Activated CD4-positive, CD25-positive, alpha-beta regulatory T cell treated with anti-CD3 and anti-CD28 coated beads, Interleukin-2, amount 50 U/mL, for 72 hours (primary cell): ENCODE data around the gene BRINP3.
"Not testable (repeated sequence)": the region's sequence is repeated elsewhere in the genome, so short reads cannot be mapped to it uniquely, and the experiment has no call there.

ENCODE experiments used
- DNase-seq: peaks from one replicate; pipeline ENCODE4 v3.0.0; 2021

BRINP3 gene

DNA sequence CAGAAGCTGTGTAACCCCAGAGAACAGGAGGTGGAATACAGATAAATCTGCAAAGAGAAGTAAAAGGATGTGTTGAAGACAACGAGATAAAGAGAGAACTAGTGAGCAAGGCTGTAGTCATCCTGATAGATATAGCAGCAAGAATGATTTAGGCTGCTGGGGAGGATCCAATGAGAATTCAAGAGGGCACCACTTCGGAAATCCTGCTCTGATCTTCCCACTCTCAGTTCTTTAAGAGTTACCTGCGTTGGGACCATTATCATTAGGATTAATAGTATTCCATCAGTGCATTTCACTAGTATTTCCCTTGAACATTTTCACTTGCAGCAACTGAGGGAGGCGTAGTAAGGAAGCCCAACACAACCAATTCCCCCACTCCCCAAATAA lies at the start of gene BRINP3:
Gene BRINP3, minus strand, starts transcription at position 103 of the 387 bp plus-strand sequence.
- no peak for DNase-seq

- DNase-seq = no peak
These were observed 33.9 kb upstream of the BRINP3 start for GRCh38 chr1:190511554-190511953.

GRCh38 chr1:190507357-190507756 lies 29.7 kb upstream of the BRINP3 start:
- no peak for DNase-seq

DNA sequence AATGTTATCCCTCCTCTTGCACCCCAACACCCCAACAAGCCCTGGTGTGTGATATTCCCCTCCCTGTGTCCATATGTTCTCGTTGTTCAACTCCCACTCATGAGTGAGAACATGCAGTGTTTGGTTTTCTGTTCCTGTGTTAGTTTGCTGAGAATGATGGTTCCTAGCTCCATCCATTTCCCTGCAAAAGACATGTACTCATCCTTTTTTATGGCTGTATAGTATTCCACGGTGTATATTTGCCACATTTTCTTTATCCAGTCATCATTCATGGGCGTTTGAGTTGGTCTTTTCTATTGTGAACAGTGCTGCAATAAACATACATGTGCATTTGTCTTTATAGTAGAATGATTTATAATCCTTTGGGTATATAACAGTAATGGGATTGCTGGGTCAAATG lies 26.9 kb upstream of the BRINP3 start:
- DNase-seq = not testable (repeated sequence)

- no peak for DNase-seq
These were observed 19.9 kb upstream of the BRINP3 start for GRCh38 chr1:190497565-190497964.

- DNase-seq = no peak
These were observed 16.8 kb upstream of the BRINP3 start for GRCh38 chr1:190494451-190494850.

GRCh38 chr1:190491404-190491803 lies 13.7 kb upstream of the BRINP3 start:
- DNase-seq = no peak

DNA sequence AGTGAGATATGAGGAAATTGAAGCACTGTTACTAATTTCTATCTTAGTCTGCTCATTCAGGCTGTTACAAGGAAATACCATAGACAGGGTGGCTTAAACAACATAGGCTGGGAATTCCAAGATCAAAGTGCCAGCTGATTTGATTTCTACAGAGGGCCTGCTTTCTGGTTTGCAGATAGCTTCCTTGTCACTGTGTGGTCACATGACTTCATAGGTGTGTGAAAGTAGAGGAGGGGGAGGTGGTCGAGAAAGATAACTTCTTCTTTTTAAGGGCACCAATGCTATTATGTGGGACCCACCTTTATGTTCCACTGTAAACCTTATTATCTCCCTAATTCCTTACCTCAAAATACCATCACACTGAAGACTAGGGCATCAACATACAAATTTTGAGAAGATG lies 6.4 kb upstream of the BRINP3 start:
- no peak for DNase-seq

DNA sequence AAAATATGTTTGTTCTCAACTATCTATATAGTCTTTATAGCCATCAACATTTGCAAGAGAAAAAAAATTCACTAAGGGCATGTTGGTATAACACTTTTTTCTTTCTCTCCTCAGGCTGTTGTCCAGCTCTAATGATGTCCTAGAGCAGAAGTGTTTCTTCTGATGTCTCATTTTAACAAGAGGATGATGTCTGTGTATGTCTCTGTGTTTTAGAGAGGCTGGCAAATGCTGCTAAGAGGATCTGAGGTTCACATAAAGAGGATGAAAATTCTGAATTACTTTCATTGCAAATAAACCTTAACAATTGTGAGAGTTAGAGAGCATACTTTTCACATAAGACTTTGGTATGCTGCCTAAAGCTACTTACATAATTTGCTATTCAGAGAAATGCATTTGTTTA lies 2.6 kb upstream of the BRINP3 start:
- DNase-seq = no peak

DNA sequence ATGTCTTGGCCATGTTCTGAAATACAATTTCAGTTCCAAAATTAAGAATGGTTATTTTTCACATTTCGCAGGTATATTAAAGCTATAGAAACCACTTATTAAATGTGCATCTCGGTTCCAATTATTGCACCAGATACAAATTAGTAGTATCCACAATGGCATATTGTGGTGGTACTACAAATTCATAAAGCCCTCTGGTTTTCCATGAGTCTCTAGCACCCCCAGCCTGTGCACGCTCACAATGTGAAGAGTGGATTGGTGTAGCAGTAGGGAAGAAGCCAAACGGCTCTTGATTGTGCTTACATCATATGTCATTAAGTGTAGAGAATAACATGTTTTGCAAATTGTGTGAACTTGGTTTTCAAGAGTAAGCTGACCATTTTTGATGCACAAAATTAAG lies 1.9 kb upstream of the BRINP3 start:
- DNase-seq = no peak

DNA sequence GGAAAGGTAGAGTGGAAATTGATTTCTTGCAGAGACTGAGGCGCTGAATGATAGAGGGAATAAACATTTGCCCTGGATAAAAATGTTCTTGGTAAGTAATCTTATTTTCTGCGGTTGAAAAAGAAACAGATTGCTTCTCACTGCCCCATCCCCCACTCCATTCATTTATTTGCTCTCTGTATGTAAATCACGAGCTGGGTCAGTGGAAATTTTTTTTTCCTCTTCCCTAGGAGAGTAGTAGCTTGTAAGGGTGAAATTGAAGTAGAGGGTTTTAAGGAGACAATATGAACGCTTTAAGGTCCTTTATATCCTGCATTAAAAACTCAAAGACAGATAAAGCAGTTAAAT lies 1.4 kb upstream of the BRINP3 start:
- DNase-seq = no peak

DNA sequence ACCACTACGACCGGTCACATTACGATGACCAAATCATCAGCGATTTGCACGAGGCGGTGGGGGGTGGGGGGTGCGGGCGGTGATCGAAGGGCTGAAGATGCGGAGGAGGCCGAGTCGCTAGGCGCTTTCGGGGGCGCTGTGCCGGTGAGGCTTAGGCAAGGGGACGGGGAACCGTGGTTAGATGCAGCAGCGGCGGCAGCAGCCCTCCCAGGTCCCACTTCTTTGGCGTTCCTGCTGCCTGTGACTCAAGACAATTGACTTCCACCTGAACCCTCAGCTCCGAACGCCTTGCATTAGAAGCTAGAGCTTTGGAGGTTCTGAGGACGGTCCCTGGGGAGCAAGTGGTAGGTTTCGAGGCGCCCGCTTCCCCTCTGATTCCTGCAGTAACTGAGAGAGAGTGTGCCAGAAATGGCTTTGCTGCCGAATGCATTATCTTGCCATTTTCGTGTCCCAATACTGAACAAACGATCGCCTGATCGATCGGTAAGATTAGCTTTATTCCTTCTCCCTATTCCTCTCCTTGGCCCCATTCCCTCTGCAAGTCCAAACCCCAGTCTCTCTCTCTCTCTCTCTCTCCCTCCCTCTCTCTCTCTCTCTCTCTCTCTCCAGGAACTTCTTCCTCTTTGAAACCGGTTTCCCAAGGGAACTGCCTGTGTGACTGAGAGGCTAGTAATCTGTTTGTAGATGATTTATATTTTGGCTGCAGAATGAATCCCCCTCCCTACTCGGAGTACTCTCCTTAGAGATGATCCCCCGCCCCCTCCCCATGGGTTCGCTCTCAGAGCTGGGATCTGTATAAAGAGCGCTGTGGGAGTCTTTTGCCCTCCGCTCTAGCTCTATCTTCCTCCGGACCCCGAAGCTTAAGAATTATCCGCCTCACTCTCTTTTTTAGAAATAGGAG lies 735 bp upstream of the BRINP3 start:
- DNase-seq = no peak

DNA sequence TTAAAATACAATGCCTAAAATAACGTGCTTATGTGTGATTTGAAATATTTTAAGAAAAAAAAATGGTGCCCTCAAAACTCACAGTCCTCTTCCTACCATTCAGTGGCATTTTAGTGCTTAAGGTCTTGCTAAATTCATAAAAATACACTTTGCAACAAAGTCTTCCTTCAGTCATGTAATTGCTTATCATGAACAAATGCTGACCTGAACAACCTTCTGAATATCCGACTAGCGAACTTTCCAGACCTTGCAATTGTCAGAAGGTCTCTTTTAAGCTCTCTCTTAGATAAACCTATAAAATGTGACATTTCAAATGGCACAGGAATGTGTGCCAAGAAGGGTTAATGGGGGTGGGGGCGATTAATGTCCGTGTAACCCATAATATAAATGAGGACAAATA lies 858 bp downstream of the BRINP3 start:
- no peak for DNase-seq

- DNase-seq = no peak
These were observed 1.3 kb downstream of the BRINP3 start for GRCh38 chr1:190476321-190476720.

GRCh38 chr1:190475421-190476141 lies 2.1 kb downstream of the BRINP3 start:
- DNase-seq = no peak

DNA sequence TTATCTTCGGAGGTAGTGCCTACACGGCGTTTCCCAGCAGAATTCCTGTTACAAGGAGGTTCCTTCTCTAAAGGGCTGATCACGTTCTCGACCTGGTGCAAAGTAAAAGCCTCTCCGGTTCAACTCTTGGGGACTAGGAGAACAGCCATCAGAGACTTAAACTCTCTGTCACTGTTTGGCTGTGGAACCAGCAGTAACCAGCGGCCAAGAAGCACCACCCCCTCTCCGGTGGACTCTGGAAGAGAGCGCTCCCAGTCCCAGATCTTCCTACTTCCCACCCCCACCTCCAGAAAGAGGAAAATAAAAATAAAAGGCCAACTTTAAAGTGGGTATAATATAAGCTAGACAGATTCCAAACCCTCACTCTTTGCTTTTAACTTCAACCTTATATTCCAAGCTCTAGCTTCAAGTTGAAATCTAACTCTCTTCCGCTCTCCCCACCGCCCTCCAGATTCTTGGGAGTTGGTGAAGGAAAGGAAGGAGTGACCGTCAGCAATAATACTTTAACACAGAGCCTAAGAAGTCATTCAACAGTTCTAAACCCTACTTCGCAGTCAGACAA lies 2.9 kb downstream of the BRINP3 start:
- no peak for DNase-seq

DNA sequence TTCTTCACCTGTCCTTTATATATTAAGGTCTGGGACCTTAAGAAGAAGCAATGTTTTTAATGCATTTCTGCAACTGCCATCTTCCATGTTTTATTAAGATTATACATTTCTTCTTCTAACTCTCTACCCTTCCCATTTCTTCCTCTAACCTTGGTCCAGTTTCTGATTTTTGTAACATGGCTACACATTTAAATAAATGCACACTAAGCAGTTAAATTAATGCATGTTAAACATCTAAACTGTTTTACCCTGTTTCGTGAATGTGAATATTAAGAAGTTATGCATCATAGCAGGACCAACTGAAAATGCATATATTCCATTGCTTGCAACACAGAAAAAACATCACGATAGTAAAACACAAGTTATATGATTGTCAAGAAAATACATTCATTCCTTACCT lies 3.7 kb downstream of the BRINP3 start:
- DNase-seq = no peak

GRCh38 chr1:190472494-190472893 lies 5.2 kb downstream of the BRINP3 start:
- DNase-seq = no peak

- no peak for DNase-seq
These were observed 5.6 kb downstream of the BRINP3 start for GRCh38 chr1:190472042-190472441.

DNA sequence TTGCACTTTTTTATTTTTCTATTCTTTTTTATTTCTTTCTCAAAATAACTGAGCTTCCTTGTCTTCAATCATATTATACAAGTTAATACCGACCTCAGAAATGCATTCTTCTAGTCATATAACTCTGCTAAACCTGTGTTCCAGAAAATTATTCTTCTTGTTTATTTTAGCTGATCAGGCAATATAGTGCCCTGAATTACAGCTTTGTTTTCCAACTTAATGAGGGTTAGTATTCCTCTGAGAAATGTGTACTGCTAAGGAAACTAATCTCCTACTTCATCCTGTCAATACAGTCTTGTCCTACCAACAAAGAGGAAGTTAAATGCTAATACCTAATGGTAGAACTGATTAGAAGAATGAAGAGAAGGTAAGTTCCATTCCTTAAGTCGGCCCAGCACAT lies 13.0 kb downstream of the BRINP3 start:
- DNase-seq = no peak

- no peak for DNase-seq
These were observed 21.5 kb downstream of the BRINP3 start for GRCh38 chr1:190456129-190456528.

DNA sequence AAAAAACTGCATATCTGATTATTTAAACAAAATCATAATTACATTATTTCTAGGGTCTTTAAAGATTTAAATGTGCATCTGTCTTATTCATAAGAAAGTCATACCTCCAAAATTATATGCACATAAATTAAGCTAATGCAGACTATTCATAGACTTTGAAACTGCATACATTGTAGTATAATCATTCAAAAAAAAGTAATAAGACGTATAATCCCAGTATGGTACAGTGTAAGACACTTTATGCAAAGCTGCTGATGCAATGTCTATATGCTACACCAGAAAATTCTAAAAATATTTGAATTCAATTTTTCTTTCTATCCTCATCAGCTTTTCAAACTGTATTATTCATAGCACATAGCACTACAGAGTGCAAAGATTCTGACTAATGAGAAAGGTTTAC lies 22.0 kb downstream of the BRINP3 start:
- DNase-seq = no peak

- no peak for DNase-seq
These were observed 24.1 kb downstream of the BRINP3 start for GRCh38 chr1:190453550-190453949.

GRCh38 chr1:190452272-190452848 lies 25.3 kb downstream of the BRINP3 start:
- no peak for DNase-seq
